ENCODE data around the gene C3orf20.

The C3orf20 gene

DNA sequence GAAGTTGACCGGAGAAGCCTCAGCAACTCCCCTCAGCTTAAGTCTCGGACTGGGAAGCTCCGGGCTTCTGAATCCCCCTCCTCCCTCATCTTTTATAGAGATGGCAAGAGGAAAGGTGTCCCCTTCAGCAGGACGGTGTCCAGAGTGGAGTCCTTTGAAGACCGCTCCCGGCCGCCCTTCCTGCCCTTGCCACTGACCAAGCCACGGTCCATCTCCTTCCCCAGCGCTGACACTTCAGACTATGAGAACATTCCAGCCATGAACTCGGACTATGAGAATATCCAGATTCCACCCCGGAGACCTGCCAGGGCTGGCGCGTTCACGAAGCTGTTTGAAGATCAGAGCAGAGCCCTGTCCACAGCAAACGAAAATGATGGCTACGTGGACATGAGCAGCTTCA, 146.2 kb downstream of the C3orf20 start:
- H3K9ac ChIP-seq (ENCODE audit: low read length), result no peak overlapping the region
- no peaks in the 10 kb centered on the region for H3K79me2 ChIP-seq (ENCODE audit: insufficient read depth, low read length)
- TF ChIP-seq, protein P1, sequence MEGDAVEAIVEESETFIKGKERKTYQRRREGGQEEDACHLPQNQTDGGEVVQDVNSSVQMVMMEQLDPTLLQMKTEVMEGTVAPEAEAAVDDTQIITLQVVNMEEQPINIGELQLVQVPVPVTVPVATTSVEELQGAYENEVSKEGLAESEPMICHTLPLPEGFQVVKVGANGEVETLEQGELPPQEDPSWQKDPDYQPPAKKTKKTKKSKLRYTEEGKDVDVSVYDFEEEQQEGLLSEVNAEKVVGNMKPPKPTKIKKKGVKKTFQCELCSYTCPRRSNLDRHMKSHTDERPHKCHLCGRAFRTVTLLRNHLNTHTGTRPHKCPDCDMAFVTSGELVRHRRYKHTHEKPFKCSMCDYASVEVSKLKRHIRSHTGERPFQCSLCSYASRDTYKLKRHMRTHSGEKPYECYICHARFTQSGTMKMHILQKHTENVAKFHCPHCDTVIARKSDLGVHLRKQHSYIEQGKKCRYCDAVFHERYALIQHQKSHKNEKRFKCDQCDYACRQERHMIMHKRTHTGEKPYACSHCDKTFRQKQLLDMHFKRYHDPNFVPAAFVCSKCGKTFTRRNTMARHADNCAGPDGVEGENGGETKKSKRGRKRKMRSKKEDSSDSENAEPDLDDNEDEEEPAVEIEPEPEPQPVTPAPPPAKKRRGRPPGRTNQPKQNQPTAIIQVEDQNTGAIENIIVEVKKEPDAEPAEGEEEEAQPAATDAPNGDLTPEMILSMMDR (IDR thresholded peaks at IDR 0.05; ENCODE audit: insufficient read depth, low read length, poor library complexity, severe bottlenecking), result no peak
- no peak for TF ChIP-seq EZH2phosphoT487 (conservative IDR thresholded peaks at IDR 0.05; ENCODE audit: low read length)
- H3K9me2 ChIP-seq (replicated peaks; ENCODE audit: insufficient read depth, low read length), result no peaks in the 10 kb centered on the region
- H3K9me3 ChIP-seq (ENCODE audit: insufficient read depth, low read length), result no peaks in the 10 kb centered on the region
- H3K4me3 ChIP-seq (ENCODE audit: insufficient read depth, low read length, poor library complexity, severe bottlenecking), result no peak overlapping the region
- H3K4me2 ChIP-seq (ENCODE audit: low read depth, low read length, poor library complexity, severe bottlenecking), result no peak overlapping the region
- no peak overlapping the region for H3K27ac ChIP-seq (ENCODE audit: low read depth, low read length)
- H2AFZ ChIP-seq (ENCODE audit: low read depth, low read length, severe bottlenecking), result no peak overlapping the region
- H4K20me1 ChIP-seq (ENCODE audit: low read depth, low read length), result no peaks in the 10 kb centered on the region
- H3K27me3 ChIP-seq (ENCODE audit: low read length), result no peaks in the 10 kb centered on the region
- no peaks in the 10 kb centered on the region for H3K36me3 ChIP-seq (ENCODE audit: low read length)
- H3F3A ChIP-seq (ENCODE audit: insufficient read depth), result no peaks in the 10 kb centered on the region

DNA sequence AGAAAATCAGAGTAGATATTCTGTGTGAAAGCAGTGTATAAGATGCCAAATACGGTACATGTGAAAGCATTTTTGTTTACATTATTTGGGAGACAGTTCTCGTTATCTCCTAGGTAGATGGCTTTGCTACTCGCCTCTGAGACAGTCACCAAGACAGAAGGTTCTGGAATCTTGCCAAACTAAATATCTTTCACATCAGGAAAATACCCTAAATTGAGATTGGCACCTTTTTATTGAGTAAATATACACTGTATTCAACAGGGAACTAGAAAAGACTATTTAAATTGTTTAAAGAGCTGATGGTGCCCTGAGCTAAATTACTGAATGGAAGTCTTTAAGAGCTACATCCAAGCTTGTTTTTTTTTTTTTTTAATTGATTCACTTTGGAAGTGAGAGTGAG, 147.2 kb downstream of the C3orf20 start:
- Histone ChIP-seq H3K4me2 (ENCODE audit: low read depth, low read length, poor library complexity, severe bottlenecking) (no peak overlapping the region), H3F3A (ENCODE audit: insufficient read depth) (no peaks in the 10 kb centered on the region), H3K4me3 (ENCODE audit: insufficient read depth, low read length, poor library complexity, severe bottlenecking) (no peak overlapping the region), H3K27me3 (ENCODE audit: low read length) (no peaks in the 10 kb centered on the region), H3K9me3 (ENCODE audit: insufficient read depth, low read length) (no peaks in the 10 kb centered on the region), H3K27ac (ENCODE audit: low read depth, low read length) (no peak overlapping the region), H2AFZ (ENCODE audit: low read depth, low read length, severe bottlenecking) (no peak overlapping the region), H4K20me1 (ENCODE audit: low read depth, low read length) (no peaks in the 10 kb centered on the region), H3K9me2 (replicated peaks; ENCODE audit: insufficient read depth, low read length) (no peaks in the 10 kb centered on the region), H3K79me2 (ENCODE audit: insufficient read depth, low read length) (no peaks in the 10 kb centered on the region), H3K9ac (ENCODE audit: low read length) (no peak overlapping the region), H3K36me3 (ENCODE audit: low read length) (no peaks in the 10 kb centered on the region)
- TF ChIP-seq, protein P1 (IDR thresholded peaks at IDR 0.05; ENCODE audit: insufficient read depth, low read length, poor library complexity, severe bottlenecking), result no peak
- no peak for TF ChIP-seq EZH2phosphoT487 (conservative IDR thresholded peaks at IDR 0.05; ENCODE audit: low read length)

Data from SU-DHL-6 (cell line).